Lower leg skin (tissue), 3 donors: ENCODE results near the gene IKBKG.

Source experiments
- CTCF ChIP-seq, 3 donors: fragments of 450-650 bp; IDR thresholded peaks; one replicate each; pipeline ENCODE4 v1.5.1; 2016; ENCODE audit warnings: antibody characterized with exemption in 3 of 3, mild to moderate bottlenecking in 3 of 3, moderate library complexity in 2 of 3
- POLR2A ChIP-seq, 2 donors: fragments of 450-650 bp; IDR thresholded peaks; one replicate each; pipeline ENCODE4 v1.6.1; 2016 to 2017; ENCODE audit warnings: antibody characterized with exemption in 2 of 2, mild to moderate bottlenecking in 1 of 2, moderate library complexity in 1 of 2

- TF ChIP-seq POLR2A (IDR thresholded peaks at IDR 0.05) (no peak), CTCF (IDR thresholded peaks at IDR 0.05) (no peak)
These were observed 58.1 kb downstream of the IKBKG start for GRCh38 chrX:154605566-154605965.
